ENCODE measurements around the gene ASB7. TPM values are rescaled to one million over a fixed set of nuclear protein-coding genes. Genes with fewer than 3 reads are reported as not detected.

Gene ASB7
- total RNA-seq, 1 donor from 2014 or later, result 18.7 TPM

GRCh38 chr15:100694381-100695021 lies 92.1 kb downstream of the ASB7 start:
- H3K4me1 Mint-ChIP-seq (ENCODE audit: low read depth), result no peaks in the 10 kb centered on the region
- no peak overlapping the region for H3K27ac Mint-ChIP-seq
- intact Hi-C loops (cut with micrococcal nuclease), result no loop called here
- DNase-seq (ENCODE audit: low spot score), result no peak
- H3K9me3 Mint-ChIP-seq, result no peaks in the 10 kb centered on the region
- no peaks in the 10 kb centered on the region for H3K36me3 Mint-ChIP-seq (ENCODE audit: low read depth)
- H3K27me3 Mint-ChIP-seq (ENCODE audit: insufficient read depth), result peaks cover 15% of the 10 kb centered on the region
- no peak overlapping the region for H3K4me3 Mint-ChIP-seq

GRCh38 chr15:100695048-100695447 lies 92.7 kb downstream of the ASB7 start:
- intact Hi-C loops (cut with micrococcal nuclease), result no loop called here
- Mint-ChIP-seq H3K4me1 (ENCODE audit: low read depth) (no peaks in the 10 kb centered on the region), H3K9me3 (no peaks in the 10 kb centered on the region), H3K4me3 (no peak overlapping the region), H3K27ac (no peak overlapping the region), H3K36me3 (ENCODE audit: low read depth) (no peaks in the 10 kb centered on the region), H3K27me3 (ENCODE audit: insufficient read depth) (peaks cover 15% of the 10 kb centered on the region)
- DNase-seq (ENCODE audit: low spot score), result no peak

GRCh38 chr15:100696452-100696851 lies 94.1 kb downstream of the ASB7 start:
- H3K36me3 Mint-ChIP-seq (ENCODE audit: low read depth), result no peaks in the 10 kb centered on the region
- H3K9me3 Mint-ChIP-seq, result no peaks in the 10 kb centered on the region
- intact Hi-C loops (cut with micrococcal nuclease), result no loop called here
- no peak overlapping the region for H3K27ac Mint-ChIP-seq
- no peaks in the 10 kb centered on the region for H3K4me1 Mint-ChIP-seq (ENCODE audit: low read depth)
- H3K27me3 Mint-ChIP-seq (ENCODE audit: insufficient read depth), result peaks cover 20% of the 10 kb centered on the region
- no peak overlapping the region for H3K4me3 Mint-ChIP-seq
- no peak for DNase-seq (ENCODE audit: low spot score)

Other genes with a start within 250 kb of the ASB7 start
- gene CERS3, start 73.6 kb upstream of the ASB7 start, total RNA-seq, result 0.16 and 0.54 TPM in 2 replicates
- 64.1 and 70.5 TPM in 2 replicates for gene LINS1, start 405 bp upstream of the ASB7 start, total RNA-seq

Data from activated T-helper 1 cell treated with anti-CD3 and anti-CD28 coated beads, Interleukin-12 subunit alpha, Interleukin-12 subunit beta, Interleukin-2, Interleukin-4 antibody, amounts not matched to agents 30 ng/mL and 10 ng/mL and 1 ng/mL, durations not matched to agents 14 hours and 24 hours and 36 hours (primary cell).